SK-N-SH treated with all-trans-retinoic acid at 6 μM for 48 hours (cell line): Measurements from ENCODE around the gene SMIM5.

ENCODE experiments used
- ATAC-seq: fragments of 200-7000 bp; cut with Tn5 transposase; 3 replicates; pipeline ENCODE4 v1.9.1; 2020; ENCODE audit warnings: mild to moderate bottlenecking, moderate library complexity
- ARNTL ChIP-seq: fragments of 450-650 bp; formaldehyde crosslinking; IDR thresholded peaks from 2 replicates; pipeline ENCODE4 v1.5.0; 2020; ENCODE audit warnings: low read depth, mild to moderate bottlenecking, moderate library complexity, borderline replicate concordance
- BACH2 ChIP-seq: fragments of 250-450 bp; sonication (Bioruptor Pico); IDR thresholded peaks from 2 replicates; pipeline ENCODE4 v1.9.0; 2021; ENCODE audit warnings: mild to moderate bottlenecking, borderline replicate concordance
- CREB5 ChIP-seq: fragments of 250-450 bp; sonication (Bioruptor Pico); IDR thresholded peaks from 2 replicates; pipeline ENCODE4 v1.5.1; 2020; ENCODE audit warnings: low read depth, mild to moderate bottlenecking, moderate library complexity
- CSDC2 ChIP-seq: fragments of 250-450 bp; sonication (Bioruptor Pico); IDR thresholded peaks from 2 replicates; pipeline ENCODE4 v1.5.0; 2020; ENCODE audit warnings: mild to moderate bottlenecking, moderate library complexity
- CSRNP3 ChIP-seq: fragments of 250-450 bp; sonication (Bioruptor Pico); IDR thresholded peaks from 2 replicates; pipeline ENCODE4 v1.5.1; 2021; ENCODE audit warnings: mild to moderate bottlenecking, moderate library complexity
- ESRRG ChIP-seq: fragments of 250-450 bp; sonication (Bioruptor Pico); IDR thresholded peaks from 2 replicates; pipeline ENCODE4 v1.6.1; 2021; ENCODE audit warnings: mild to moderate bottlenecking
- GLIS3 ChIP-seq: fragments of 250-450 bp; sonication (Bioruptor Pico); IDR thresholded peaks from 2 replicates; pipeline ENCODE4 v1.5.0; 2020; ENCODE audit warnings: mild to moderate bottlenecking, moderate library complexity
- ISL1 ChIP-seq: fragments of 250-450 bp; sonication (Bioruptor Pico); IDR thresholded peaks from 2 replicates; pipeline ENCODE4 v2.1.2; 2022; ENCODE audit warnings: mild to moderate bottlenecking, moderate library complexity
- OSR1 ChIP-seq: fragments of 250-450 bp; sonication (Bioruptor Pico); IDR thresholded peaks from 2 replicates; pipeline ENCODE4 v1.8.0; 2022; ENCODE audit warnings: moderate library complexity, mild to moderate bottlenecking, inconsistent platforms
- PATZ1 ChIP-seq: fragments of 250-450 bp; sonication (Bioruptor Pico); IDR thresholded peaks from 2 replicates; pipeline ENCODE4 v1.8.0; 2020; ENCODE audit warnings: mild to moderate bottlenecking, moderate library complexity, borderline replicate concordance
- POU6F1 ChIP-seq: fragments of 250-450 bp; sonication (Bioruptor Pico); IDR thresholded peaks from 2 replicates; pipeline ENCODE4 v1.8.0; 2021; ENCODE audit warnings: low read depth, mild to moderate bottlenecking, moderate library complexity, borderline replicate concordance
- PPARA ChIP-seq: fragments of 250-450 bp; sonication (Bioruptor Pico); IDR thresholded peaks from 2 replicates; pipeline ENCODE4 v1.5.0; 2020; ENCODE audit warnings: mild to moderate bottlenecking, borderline replicate concordance
- RARB ChIP-seq: fragments of 250-450 bp; sonication (Bioruptor Pico); IDR thresholded peaks from 2 replicates; pipeline ENCODE4 v1.8.0; 2021; ENCODE audit warnings: mild to moderate bottlenecking, moderate library complexity
- TCF4 ChIP-seq: fragments of 250-450 bp; sonication (Bioruptor Pico); IDR thresholded peaks from 2 replicates; pipeline ENCODE4 v1.8.0; 2021; ENCODE audit warnings: mild to moderate bottlenecking, moderate library complexity, borderline replicate concordance
- TSHZ2 ChIP-seq: fragments of 250-450 bp; sonication (Bioruptor Pico); IDR thresholded peaks from 2 replicates; pipeline ENCODE4 v1.5.0; 2020; ENCODE audit warnings: mild to moderate bottlenecking, moderate library complexity
- ZC3H10 ChIP-seq: fragments of 250-450 bp; sonication (Bioruptor Pico); IDR thresholded peaks from 2 replicates; pipeline ENCODE4 v1.5.1; 2021; ENCODE audit warnings: mild to moderate bottlenecking, moderate library complexity
- ZFP3 ChIP-seq: fragments of 250-450 bp; sonication (Bioruptor Pico); IDR thresholded peaks from 2 replicates; pipeline ENCODE4 v1.5.0; 2020; ENCODE audit warnings: mild to moderate bottlenecking, moderate library complexity
- ZFP30 ChIP-seq: fragments of 450-650 bp; formaldehyde crosslinking; IDR thresholded peaks from 2 replicates; pipeline ENCODE4 v1.5.0; 2022; ENCODE audit warnings: mild to moderate bottlenecking, moderate library complexity
- ZNF565 ChIP-seq: fragments of 450-650 bp; formaldehyde crosslinking; conservative IDR thresholded peaks from 2 replicates; pipeline ENCODE4 v1.5.0; 2020; ENCODE audit warnings: low read depth, mild to moderate bottlenecking, moderate library complexity
- ZNF70 ChIP-seq: fragments of 450-650 bp; formaldehyde crosslinking; IDR thresholded peaks from 2 replicates; pipeline ENCODE4 v1.5.0; 2020; ENCODE audit warnings: mild to moderate bottlenecking, moderate library complexity
- ZNF8 ChIP-seq: fragments of 450-650 bp; formaldehyde crosslinking; IDR thresholded peaks from 2 replicates; pipeline ENCODE4 v1.5.0; 2020; ENCODE audit warnings: mild to moderate bottlenecking, moderate library complexity

Gene SMIM5

GRCh38 chr17:75624021-75624420 is 9.2 kb upstream of the SMIM5 start:
- ATAC-seq: no peak

GRCh38 chr17:75624714-75625345 is 8.4 kb upstream of the SMIM5 start:
- TF ChIP-seq ZC3H10 (CRISPR knock-in tag): no peak
- no peak for TF ChIP-seq CSDC2 (CRISPR knock-in tag)
- TF ChIP-seq CSRNP3 (CRISPR knock-in tag): no peak
- no peak for TF ChIP-seq GLIS3 (CRISPR knock-in tag)
- TF ChIP-seq BACH2: no peak
- no peak for TF ChIP-seq TSHZ2
- TF ChIP-seq ARNTL: no peak
- no peak for TF ChIP-seq OSR1 (CRISPR knock-in tag)
- TF ChIP-seq ZNF70 (CRISPR knock-in tag): no peak
- no peak for TF ChIP-seq PPARA (CRISPR knock-in tag)
- no peak for TF ChIP-seq CREB5 (CRISPR knock-in tag)
- TF ChIP-seq RARB (CRISPR knock-in tag): no peak
- no peak for TF ChIP-seq ISL1 (CRISPR knock-in tag)
- TF ChIP-seq ZNF565: no peak
- no peak for TF ChIP-seq ZFP3 (CRISPR knock-in tag)
- no peak for TF ChIP-seq ZNF8
- TF ChIP-seq, all 23 proteins: peak for 0
- ATAC-seq: no peak

More at GRCh38 chr17:75624021-75624420, 9.2 kb upstream of the SMIM5 start:
- TF ChIP-seq CREB5 (CRISPR knock-in tag): no peak
- TF ChIP-seq TCF4 (CRISPR knock-in tag): no peak
- TF ChIP-seq CSDC2 (CRISPR knock-in tag): no peak
- no peak for TF ChIP-seq ZC3H10 (CRISPR knock-in tag)
- TF ChIP-seq CSRNP3 (CRISPR knock-in tag): no peak
- TF ChIP-seq ZNF8: no peak
- TF ChIP-seq ESRRG (CRISPR knock-in tag): no peak
- TF ChIP-seq POU6F1: no peak
- TF ChIP-seq ISL1 (CRISPR knock-in tag): no peak
- no peak for TF ChIP-seq GLIS3 (CRISPR knock-in tag)
- no peak for TF ChIP-seq ZFP3 (CRISPR knock-in tag)

GRCh38 chr17:75625813-75626486 is 7.3 kb upstream of the SMIM5 start:
- ATAC-seq: peak; percentile 74
- TF ChIP-seq ZC3H10 (CRISPR knock-in tag) (no peak), ZFP30 (CRISPR knock-in tag) (no peak), PATZ1 (no peak), ESRRG (CRISPR knock-in tag) (no peak), ZFP3 (CRISPR knock-in tag) (no peak), OSR1 (CRISPR knock-in tag) (no peak), CSDC2 (CRISPR knock-in tag) (no peak), POU6F1 (no peak), PPARA (CRISPR knock-in tag) (no peak), BACH2 (no peak), ZNF565 (no peak), GLIS3 (CRISPR knock-in tag) (no peak), ZNF70 (CRISPR knock-in tag) (no peak)
